Ascending aorta (tissue), 2 donors: ENCODE results near the gene FOXO1. TPM values are rescaled to one million over a fixed set of nuclear protein-coding genes. Genes with fewer than 3 reads are reported as not detected.
A peak's percentile ranks its signal among the peaks of the same experiment; 100 is the strongest.

Experiments
- DNase-seq, 2 donors: peaks; one replicate each; pipeline ENCODE4 v3.0.0-alpha.2; 2019; ENCODE audit warnings: low spot score in 2 of 2
- H3K27ac ChIP-seq, 2 donors: fragments of 200-600 bp; sonication (generic); one replicate each; pipeline ENCODE4 v1.5.1; 2016 to 2017; ENCODE audit warnings: mild to moderate bottlenecking in 1 of 2
- H3K27me3 ChIP-seq: fragments of 200-600 bp; sonication (generic); one replicate; pipeline ENCODE4 v1.5.1; 2017
- H3K36me3 ChIP-seq, 2 donors: fragments of 200-600 bp; sonication (generic); one replicate each; pipeline ENCODE4 v1.5.1; 2016
- H3K4me1 ChIP-seq, 2 donors: fragments of 200-600 bp; sonication (generic); one replicate each; pipeline ENCODE4 v1.5.1; 2016 to 2017; ENCODE audit warnings: mild to moderate bottlenecking in 1 of 2
- H3K4me3 ChIP-seq, 2 donors: fragments of 200-600 bp; sonication (generic); one replicate each; pipeline ENCODE4 v1.5.1; 2016 to 2017; ENCODE audit warnings: mild to moderate bottlenecking in 1 of 2
- H3K9me3 ChIP-seq, 2 donors: fragments of 200-600 bp; sonication (generic); one replicate each; pipeline ENCODE4 v1.5.1; 2016
- CTCF ChIP-seq, 3 experiments: fragments of 200-600 bp in 2 of 3; fragments of 450-650 bp in 1 of 3; sonication (generic) in 2 of 3; IDR thresholded peaks; one replicate each; pipeline ENCODE4 v1.5.1; 2016 to 2019; ENCODE audit warnings: antibody characterized with exemption in 3 of 3, mild to moderate bottlenecking in 1 of 3, moderate library complexity in 1 of 3
- intact Hi-C: fragments of 100-400 bp; cut with DNase I; formaldehyde crosslinking; loops from one replicate; pipeline ENCODE4 v1.15.1; 2023
- total RNA-seq: library from RNA; depleted of rRNA; stranded (reverse); fragments of >200 nt; gene quantifications from one replicate; pipeline ENCODE4 v1.1.0, GENCODE V29; 2016

Gene FOXO1
- total RNA-seq, 1 donor from 2014 or later = 65.1 TPM

- Histone ChIP-seq H3K27me3 (no peaks in the 10 kb centered on the region), H3K4me1 (peaks cover 0 to 10% of the 10 kb centered on the region in 2 donors), H3K27ac (no peak overlapping the region), H3K4me3 (no peak overlapping the region), H3K36me3 (no peaks in the 10 kb centered on the region), H3K9me3 (no peaks in the 10 kb centered on the region)
- no peak for TF ChIP-seq CTCF (IDR thresholded peaks at IDR 0.05)
- DNase-seq = no peak
- intact Hi-C loops = no loop called here
Measured at GRCh38 chr13:40670307-40670706, 3.9 kb upstream of the FOXO1 start.

DNA sequence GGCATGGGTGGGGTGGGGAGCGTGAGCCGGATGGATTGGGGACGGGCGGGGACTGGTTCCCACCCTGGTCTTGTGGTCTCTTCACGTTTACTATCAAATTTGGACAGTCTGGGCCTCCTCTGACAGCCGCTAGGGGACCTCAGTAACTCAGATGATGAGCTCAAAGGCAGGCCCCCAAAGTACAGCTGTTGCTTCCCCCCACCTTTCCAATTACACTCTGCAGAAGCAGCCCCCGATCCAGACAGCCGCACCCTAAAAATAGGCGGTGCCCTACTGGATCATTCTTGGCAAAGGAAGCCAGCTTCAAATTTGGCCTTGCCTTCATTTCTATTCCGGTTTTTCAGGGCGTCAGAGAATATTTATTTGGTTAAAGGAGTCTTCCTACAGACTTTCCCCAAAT lies 1.9 kb upstream of the FOXO1 start:
- intact Hi-C loops = loop anchor here (5.0 to 10.0 kb wide), 6 partner anchors 394 to 1376 kb away; partner anchors contain the start of genes DGKH and WBP4
- H3K27me3 ChIP-seq = no peaks in the 10 kb centered on the region
- DNase-seq = no peak

GRCh38 chr13:40667622-40667978 lies 1.2 kb upstream of the FOXO1 start:
- Histone ChIP-seq H3K27me3 (no peaks in the 10 kb centered on the region), H3K4me3 (peak overlapping the region; percentile 74 to 79), H3K36me3 (no peaks in the 10 kb centered on the region), H3K9me3 (no peaks in the 10 kb centered on the region), H3K4me1 (peaks cover 0 to 10% of the 10 kb centered on the region in 2 donors), H3K27ac (peak overlapping the region; percentile 96 to 100)
- no peak for DNase-seq
- TF ChIP-seq CTCF (IDR thresholded peaks at IDR 0.05) = no peak
- intact Hi-C loops = loop anchor here (1.0 to 10.0 kb wide), 7 partner anchors 395 to 1377 kb away; partner anchors contain the start of genes DGKH and WBP4

More for the DNA sequence above, 1.9 kb upstream of the FOXO1 start:
- no peak overlapping the region for H3K27ac ChIP-seq
- H3K4me1 ChIP-seq = peaks cover 0 to 10% of the 10 kb centered on the region in 2 donors
- no peaks in the 10 kb centered on the region for H3K9me3 ChIP-seq
- peak in 2 of 3 experiments; percentile 5 to 34 for TF ChIP-seq CTCF (IDR thresholded peaks at IDR 0.05)
- H3K4me3 ChIP-seq = peak overlapping the region in 1 of 2 donors; percentile 74
- H3K36me3 ChIP-seq = no peaks in the 10 kb centered on the region

- H3K27me3 ChIP-seq = no peaks in the 10 kb centered on the region
- no peaks in the 10 kb centered on the region for H3K9me3 ChIP-seq
- no peaks in the 10 kb centered on the region for H3K36me3 ChIP-seq
- TF ChIP-seq CTCF (IDR thresholded peaks at IDR 0.05) = no peak
- peaks cover 0 to 10% of the 10 kb centered on the region in 2 donors for H3K4me1 ChIP-seq
- peak overlapping the region; percentile 96 to 100 for H3K27ac ChIP-seq
- peak in 1 of 2 donors; percentile 79 for DNase-seq
- peak overlapping the region; percentile 74 to 79 for H3K4me3 ChIP-seq
- intact Hi-C loops = loop anchor here (1.0 to 10.0 kb wide), 7 partner anchors 395 to 1378 kb away; partner anchors contain the start of genes DGKH and WBP4
Measured at GRCh38 chr13:40666933-40667621, 636 bp upstream of the FOXO1 start.

DNA sequence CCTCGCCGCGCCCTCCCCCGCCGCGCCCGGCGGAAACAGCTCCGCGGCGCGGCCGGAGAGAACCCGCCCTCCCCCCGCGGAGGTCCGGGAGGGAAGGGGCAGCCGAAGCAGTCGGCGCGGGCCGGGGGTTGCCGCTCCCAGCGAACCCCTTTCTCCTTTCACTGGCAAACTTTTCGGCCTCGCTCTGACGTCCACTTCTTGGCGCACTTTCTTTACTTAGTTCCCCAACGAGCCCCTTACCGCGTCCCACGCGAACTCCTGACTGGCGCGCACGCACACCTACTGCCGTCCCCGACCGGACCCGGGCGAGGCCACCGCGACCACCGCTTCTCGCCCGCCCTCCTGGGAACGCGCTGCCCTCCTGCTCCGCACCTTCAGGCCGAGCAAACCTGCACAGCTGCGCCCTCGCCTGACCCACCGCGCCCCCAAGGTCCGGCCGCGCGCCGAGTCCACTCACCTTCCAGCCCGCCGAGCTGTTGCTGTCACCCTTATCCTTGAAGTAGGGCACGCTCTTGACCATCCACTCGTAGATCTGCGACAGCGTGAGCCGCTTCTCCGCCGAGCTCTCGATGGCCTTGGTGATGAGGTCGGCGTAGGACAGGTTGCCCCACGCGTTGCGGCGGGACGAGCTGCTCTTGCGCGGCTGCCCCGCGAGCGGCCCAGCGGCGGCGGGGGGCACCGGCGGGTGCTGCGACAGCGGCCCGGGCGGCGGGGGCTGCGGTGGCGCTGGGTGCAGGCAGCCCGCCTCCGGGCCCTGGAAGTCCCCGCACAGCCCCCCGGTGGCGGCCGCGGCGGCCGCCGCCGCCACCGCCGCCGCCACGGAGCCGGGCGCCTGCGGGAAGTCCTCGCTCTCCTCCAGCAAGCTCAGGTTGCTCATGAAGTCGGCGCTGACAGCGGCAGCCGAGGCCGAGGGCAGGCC lies 1.1 kb downstream of the FOXO1 start:
- Histone ChIP-seq H3K4me1 (peaks cover 0 to 27% of the 10 kb centered on the region in 2 donors), H3K36me3 (no peaks in the 10 kb centered on the region), H3K27me3 (no peaks in the 10 kb centered on the region), H3K27ac (peak overlapping the region; percentile 96 to 100), H3K4me3 (peak overlapping the region; percentile 74 to 79), H3K9me3 (no peaks in the 10 kb centered on the region)
- intact Hi-C loops = loop anchor here (2.0 to 10.0 kb wide), 9 partner anchors 195 to 1379 kb away; partner anchors contain the start of genes DGKH and WBP4
- peak in 1 of 2 donors; percentile 67 for DNase-seq
- TF ChIP-seq CTCF (IDR thresholded peaks at IDR 0.05) = no peak
